Nephron progenitor cell (in vitro differentiated cells): ENCODE measurements around the gene LMNA.

Experiments
- DNase-seq: peaks from one replicate; pipeline ENCODE4 v3.0.0; 2021
- H3K27ac Mint-ChIP-seq: 2 replicates; pipeline ENCODE4 v1.8.0; 2021; ENCODE audit warnings: mild to moderate bottlenecking, moderate library complexity, mixed read lengths
- H3K27me3 Mint-ChIP-seq: 2 replicates; pipeline ENCODE4 v1.8.0; 2021; ENCODE audit warnings: mild to moderate bottlenecking, low read depth, mixed read lengths; ENCODE audit not compliant: poor library complexity
- H3K36me3 Mint-ChIP-seq: 2 replicates; pipeline ENCODE4 v1.8.0; 2021; ENCODE audit warnings: low read depth, mixed read lengths
- H3K4me1 Mint-ChIP-seq: 2 replicates; pipeline ENCODE4 v1.8.0; 2021; ENCODE audit warnings: mixed read lengths
- H3K4me3 Mint-ChIP-seq: 2 replicates; pipeline ENCODE4 v1.8.0; 2021; ENCODE audit warnings: mild to moderate bottlenecking, moderate library complexity, mixed read lengths
- H3K9me3 Mint-ChIP-seq: 2 replicates; pipeline ENCODE4 v1.8.0; 2021; ENCODE audit warnings: mild to moderate bottlenecking, moderate library complexity, mixed read lengths
- TF ChIP-seq, protein P1 (sequence below): fragments of 200-600 bp; sonication (generic); IDR thresholded peaks from 2 replicates; pipeline ENCODE4 v1.5.0; 2021; ENCODE audit warnings: antibody characterized with exemption

The LMNA gene

DNA sequence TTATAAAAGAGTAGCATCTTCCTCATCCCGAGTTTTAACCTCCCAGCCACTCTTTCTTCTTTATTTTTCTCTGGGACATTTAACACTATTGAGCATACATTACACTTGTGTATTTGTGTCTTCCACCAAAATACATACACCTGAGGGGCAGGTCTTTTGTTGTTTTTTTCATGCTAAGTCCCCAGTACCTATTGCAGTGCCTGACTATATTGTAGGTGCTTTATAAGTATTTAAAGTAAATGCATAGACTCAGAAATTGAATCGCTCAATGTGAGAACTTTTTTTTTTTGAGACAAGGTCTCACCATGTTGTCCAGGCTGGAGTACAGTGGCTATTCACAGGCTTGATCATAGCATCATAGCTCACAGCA, 31.1 kb downstream of the LMNA start:
- DNase-seq, result no peak
- H3K4me1 Mint-ChIP-seq, result peaks cover 43% of the 10 kb centered on the region
- no peak overlapping the region for H3K4me3 Mint-ChIP-seq
- TF ChIP-seq, protein P1, sequence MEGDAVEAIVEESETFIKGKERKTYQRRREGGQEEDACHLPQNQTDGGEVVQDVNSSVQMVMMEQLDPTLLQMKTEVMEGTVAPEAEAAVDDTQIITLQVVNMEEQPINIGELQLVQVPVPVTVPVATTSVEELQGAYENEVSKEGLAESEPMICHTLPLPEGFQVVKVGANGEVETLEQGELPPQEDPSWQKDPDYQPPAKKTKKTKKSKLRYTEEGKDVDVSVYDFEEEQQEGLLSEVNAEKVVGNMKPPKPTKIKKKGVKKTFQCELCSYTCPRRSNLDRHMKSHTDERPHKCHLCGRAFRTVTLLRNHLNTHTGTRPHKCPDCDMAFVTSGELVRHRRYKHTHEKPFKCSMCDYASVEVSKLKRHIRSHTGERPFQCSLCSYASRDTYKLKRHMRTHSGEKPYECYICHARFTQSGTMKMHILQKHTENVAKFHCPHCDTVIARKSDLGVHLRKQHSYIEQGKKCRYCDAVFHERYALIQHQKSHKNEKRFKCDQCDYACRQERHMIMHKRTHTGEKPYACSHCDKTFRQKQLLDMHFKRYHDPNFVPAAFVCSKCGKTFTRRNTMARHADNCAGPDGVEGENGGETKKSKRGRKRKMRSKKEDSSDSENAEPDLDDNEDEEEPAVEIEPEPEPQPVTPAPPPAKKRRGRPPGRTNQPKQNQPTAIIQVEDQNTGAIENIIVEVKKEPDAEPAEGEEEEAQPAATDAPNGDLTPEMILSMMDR, result no peak
- no peak overlapping the region for H3K27ac Mint-ChIP-seq
- peaks cover 57% of the 10 kb centered on the region for H3K27me3 Mint-ChIP-seq
- H3K9me3 Mint-ChIP-seq, result no peaks in the 10 kb centered on the region
- H3K36me3 Mint-ChIP-seq, result no peaks in the 10 kb centered on the region

- peak overlapping the region; percentile 20 for H3K27ac Mint-ChIP-seq
These were observed 31.7 kb downstream of the LMNA start for GRCh38 chr1:156146020-156146768.

GRCh38 chr1:156146769-156147405, 32.4 kb downstream of the LMNA start:
- H3K4me1 Mint-ChIP-seq, result peaks cover 42% of the 10 kb centered on the region
- H3K36me3 Mint-ChIP-seq, result no peaks in the 10 kb centered on the region
- H3K4me3 Mint-ChIP-seq, result peak overlapping the region; percentile 74
- TF ChIP-seq, protein P1, result no peak
- no peak for DNase-seq
- H3K9me3 Mint-ChIP-seq, result no peaks in the 10 kb centered on the region
- no peak overlapping the region for H3K27ac Mint-ChIP-seq
- peaks cover 66% of the 10 kb centered on the region for H3K27me3 Mint-ChIP-seq

More at GRCh38 chr1:156146020-156146768, 31.7 kb downstream of the LMNA start:
- no peaks in the 10 kb centered on the region for H3K9me3 Mint-ChIP-seq
- peaks cover 41% of the 10 kb centered on the region for H3K4me1 Mint-ChIP-seq
- TF ChIP-seq, protein P1, result peak; percentile 57
- H3K27me3 Mint-ChIP-seq, result peaks cover 62% of the 10 kb centered on the region
- no peak for DNase-seq
- H3K4me3 Mint-ChIP-seq, result peak overlapping the region; percentile 74
- H3K36me3 Mint-ChIP-seq, result no peaks in the 10 kb centered on the region

DNA sequence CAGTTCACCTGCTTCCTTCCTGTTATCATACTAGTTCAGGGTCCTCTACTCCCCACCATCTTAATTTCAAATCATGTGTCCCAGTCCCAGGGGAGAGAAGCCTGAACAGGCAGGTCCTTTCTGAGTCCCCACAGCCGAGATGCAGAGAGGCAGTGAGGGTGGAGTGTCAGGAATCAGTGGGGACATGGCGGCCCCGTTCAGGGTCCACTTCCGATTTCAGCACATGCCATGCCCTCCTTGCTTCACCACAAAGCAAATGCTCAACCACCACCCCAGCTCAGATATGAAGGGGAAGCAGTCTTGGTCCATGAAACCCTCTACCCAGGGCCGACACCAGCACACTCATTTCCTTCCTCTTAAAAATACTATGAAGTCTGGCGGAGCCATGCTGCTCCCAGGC, 33.7 kb downstream of the LMNA start:
- TF ChIP-seq, protein P1, result no peak
- no peaks in the 10 kb centered on the region for H3K9me3 Mint-ChIP-seq
- peaks cover 69% of the 10 kb centered on the region for H3K27me3 Mint-ChIP-seq
- DNase-seq, result no peak
- peaks cover 55% of the 10 kb centered on the region for H3K4me1 Mint-ChIP-seq
- no peak overlapping the region for H3K4me3 Mint-ChIP-seq
- no peak overlapping the region for H3K27ac Mint-ChIP-seq
- H3K36me3 Mint-ChIP-seq, result no peaks in the 10 kb centered on the region

DNA sequence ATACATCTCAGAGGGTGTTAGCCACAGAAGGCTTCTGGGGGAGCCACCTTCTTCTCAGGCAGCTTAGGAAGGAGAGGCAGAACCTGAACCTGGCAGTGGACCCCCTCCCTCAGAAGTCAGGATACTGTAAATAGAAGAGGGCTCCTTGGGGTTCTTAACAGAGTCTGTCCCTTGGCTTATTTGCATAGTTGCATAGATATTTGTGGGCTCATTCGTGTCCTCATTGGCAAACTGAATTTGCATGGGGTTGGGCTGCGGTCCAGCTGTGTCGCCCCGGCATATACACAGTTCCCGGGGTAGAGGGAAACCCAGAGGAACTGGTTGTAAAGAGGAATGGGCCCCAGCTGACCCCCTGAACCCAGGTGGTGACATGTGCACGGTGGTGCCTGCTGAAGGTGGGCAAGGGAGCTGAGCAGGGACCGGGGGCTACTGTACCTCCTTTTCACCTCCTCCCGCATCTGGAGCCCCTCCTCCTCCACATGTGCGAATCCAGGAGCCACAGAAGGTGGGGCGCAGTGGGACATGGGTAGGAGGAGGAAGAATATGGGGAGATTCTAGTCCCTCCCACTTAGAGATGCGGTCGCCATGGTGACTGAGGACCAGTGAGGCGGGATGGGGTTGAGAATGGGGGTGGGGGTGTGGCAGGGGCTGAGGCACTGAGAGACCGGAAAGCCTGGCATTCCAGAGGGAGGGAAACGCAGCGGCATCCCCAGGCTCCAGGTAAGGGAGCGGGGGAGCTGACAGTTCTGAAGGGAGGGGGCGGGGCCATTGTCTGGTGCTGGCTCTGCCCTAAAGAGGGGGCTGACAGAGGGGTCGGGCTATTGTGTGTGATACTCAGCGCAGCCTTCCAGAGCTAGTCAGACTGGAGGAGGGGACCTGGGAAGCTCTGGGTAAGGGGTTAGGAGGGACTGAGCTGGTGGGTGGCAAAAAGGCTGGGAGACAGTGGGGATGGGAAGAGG, 35.1 kb downstream of the LMNA start:
- H3K27ac Mint-ChIP-seq, result no peak overlapping the region
- DNase-seq, result peak; percentile 61
- TF ChIP-seq, protein P1, result no peak
- peak overlapping the region; percentile 43 for H3K4me3 Mint-ChIP-seq
- no peaks in the 10 kb centered on the region for H3K36me3 Mint-ChIP-seq
- H3K9me3 Mint-ChIP-seq, result no peaks in the 10 kb centered on the region
- H3K4me1 Mint-ChIP-seq, result peaks cover 63% of the 10 kb centered on the region
- peaks cover 71% of the 10 kb centered on the region for H3K27me3 Mint-ChIP-seq
